Right renal cortex interstitium (tissue), 3 donors: Measurements from ENCODE around the gene CYP3A5. TPM values are rescaled to one million over a fixed set of nuclear protein-coding genes. Genes with fewer than 3 reads are reported as not detected.
"Not testable (repeated sequence)": the region's sequence is repeated elsewhere in the genome, so short reads cannot be mapped to it uniquely, and the experiment has no call there.

Experiments used
- DNase-seq, 3 donors: peaks; one replicate each; pipeline ENCODE4 v3.0.0-alpha.2; 2013; ENCODE audit warnings: low read depth in 3 of 3, low spot score in 2 of 3
- polyA plus RNA-seq, 3 donors: library from polyadenylated mRNA; unstranded; fragments of 120-200 nt; gene quantifications; one replicate each; pipeline ENCODE4 v1.2.1, GENCODE V29; 2013; ENCODE audit not compliant: insufficient read length in 3 of 3

CYP3A5 gene
- polyA plus RNA-seq, result 1 to 10 TPM in 2 of 3 donors, under 1 TPM in 1; 1.00 to 1.4 (median 1.0) TPM

DNA sequence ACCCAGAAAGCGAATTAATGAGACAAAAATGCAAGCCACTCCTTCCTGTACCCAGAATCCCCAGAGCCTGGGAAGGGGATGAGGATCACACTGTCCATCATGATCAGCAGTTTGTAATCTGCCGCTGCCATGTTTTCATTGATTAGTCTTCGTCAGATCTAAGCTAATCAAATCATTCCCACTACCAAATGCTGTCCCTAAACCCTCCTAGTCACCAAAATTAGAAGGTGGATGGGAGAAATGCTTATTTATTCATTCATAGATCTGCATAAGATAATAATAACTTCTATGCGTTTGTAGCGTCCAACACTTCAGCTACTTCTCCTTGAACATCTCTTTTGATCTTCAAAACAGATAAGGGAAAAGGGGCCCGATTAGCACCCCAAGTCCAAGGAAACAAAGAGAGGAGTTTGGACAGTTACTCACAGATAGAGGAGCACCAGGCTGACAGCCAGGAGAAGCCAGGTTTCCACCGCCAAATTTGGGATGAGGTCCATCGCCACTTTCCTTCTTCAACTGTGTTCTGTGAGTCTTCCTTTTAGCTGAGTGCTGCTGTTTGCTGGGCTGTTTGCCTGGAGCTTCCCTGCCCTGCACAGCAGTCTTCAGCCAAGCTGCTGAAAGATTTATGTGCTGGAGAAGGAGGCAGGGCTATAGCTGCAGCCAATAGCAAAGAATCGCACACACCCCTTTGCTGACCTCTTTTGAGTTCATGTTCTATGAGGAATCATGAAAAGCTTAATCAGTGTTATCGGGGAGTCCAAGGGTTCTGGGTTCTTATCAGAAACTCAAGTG lies at the start of gene CYP3A5:
Gene CYP3A5, minus strand, starts transcription at position 597 of the 792 bp plus-strand sequence. Its CDS starts 100 bp downstream, at position 497.
- no peak for DNase-seq

DNA sequence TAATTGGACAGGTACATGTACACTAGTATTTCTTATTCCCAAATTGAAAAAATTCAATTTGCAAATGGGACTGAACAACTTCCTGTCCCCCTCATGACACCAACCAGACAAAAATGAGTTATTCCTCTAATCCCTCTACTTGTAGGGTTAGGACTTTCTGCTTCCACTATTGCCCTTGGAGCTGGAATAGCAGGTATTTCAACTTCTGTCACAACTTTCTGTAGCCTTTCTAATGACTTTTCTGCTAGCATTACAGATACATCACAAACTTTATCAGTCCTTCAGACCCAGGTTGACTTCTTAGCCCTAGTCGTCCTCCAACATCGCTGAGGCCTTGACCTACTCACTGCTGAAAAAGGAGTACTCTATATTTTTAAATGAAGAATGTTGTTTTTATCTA lies 48.8 kb upstream of the CYP3A5 start:
- DNase-seq, result no peak

DNA sequence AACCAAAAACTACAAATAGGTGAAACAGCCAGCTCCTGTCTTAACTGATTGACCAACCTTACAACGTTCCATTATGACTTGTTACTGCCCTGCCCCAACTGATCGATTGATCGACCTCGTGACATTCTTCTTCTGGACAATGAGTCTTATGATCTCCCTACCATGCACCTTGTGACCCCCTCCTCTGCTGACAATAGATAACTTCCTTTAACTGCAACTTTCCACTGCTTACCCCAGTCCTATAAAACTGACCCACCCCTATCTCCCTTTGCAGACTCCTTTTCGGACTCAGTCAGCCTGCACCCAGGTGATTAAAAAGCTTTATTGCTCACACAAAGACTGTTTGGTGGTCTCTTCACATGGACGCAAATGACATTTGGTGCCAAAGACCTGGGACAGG lies 43.4 kb upstream of the CYP3A5 start:
- DNase-seq, result not testable (repeated sequence)

DNA sequence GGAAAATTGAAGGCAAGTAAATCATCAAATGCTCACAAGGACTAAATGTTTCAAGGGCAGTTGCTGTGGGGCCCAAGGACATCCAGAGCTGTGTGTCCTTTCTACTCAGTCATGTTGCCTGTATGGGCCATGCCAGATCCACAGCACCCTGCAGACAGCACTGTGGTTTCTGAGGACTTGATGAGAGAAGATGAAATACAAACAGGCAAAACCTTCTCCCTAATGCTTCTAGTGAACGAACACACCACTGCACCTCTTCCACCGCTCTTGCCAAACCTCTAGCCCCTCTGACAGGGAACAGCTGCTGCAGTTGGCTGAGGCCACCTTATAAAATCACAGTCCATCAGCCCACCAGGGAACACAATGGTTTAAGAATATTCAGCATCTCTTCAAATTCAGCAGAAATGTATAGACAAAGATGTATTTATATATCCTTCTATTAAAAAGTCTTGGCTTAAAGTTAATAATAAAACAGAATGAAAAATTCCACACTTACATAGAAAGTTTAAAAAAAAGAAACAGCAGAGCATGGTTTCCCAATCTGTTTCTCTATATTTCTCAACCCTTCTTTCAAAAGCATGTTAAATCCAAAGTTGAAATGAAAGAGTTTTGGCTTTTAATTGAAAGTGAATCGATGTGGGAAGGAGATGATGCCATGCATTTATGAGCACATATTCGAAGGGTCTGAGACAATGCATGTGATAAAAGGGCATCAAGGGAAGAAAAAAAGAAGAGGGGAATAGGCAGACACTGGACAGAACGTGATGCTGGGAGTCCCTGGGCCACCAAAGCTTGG lies 41.2 kb upstream of the CYP3A5 start:
- no peak for DNase-seq

DNA sequence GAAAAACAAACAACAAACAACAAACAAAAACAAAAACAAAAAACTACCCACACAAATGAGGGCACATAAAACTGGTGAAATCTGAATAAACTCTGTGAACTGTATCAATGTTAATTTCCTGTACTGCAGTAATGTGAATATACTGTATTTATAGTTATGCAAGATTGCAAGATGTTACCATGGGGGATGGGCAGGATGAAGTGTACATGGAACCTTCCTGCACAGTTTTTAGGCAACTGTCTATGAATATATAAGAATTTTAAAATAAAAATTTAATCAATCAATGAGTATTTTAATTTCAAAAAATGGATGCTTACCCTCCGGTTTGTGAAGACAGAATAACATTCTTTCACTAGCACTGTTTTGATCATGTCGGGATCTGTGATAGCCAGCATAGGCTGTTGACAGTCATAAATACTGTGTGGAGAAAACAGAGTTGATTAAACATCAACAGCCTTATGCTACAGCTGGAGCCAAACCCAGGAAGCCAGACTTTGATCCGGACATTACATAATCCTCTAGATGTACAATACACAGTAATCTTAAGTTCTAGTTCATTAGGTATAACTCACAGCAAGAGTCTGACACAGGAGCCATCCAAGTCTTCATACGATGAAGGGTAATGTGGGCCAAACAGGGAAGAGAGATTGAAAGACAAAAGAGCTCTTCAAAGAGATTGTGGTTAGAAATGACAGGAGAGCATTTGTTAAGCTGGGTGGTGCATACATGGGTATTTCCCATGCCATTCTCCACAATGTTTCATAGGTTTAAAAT lies 40.4 kb upstream of the CYP3A5 start:
- DNase-seq, result no peak

DNA sequence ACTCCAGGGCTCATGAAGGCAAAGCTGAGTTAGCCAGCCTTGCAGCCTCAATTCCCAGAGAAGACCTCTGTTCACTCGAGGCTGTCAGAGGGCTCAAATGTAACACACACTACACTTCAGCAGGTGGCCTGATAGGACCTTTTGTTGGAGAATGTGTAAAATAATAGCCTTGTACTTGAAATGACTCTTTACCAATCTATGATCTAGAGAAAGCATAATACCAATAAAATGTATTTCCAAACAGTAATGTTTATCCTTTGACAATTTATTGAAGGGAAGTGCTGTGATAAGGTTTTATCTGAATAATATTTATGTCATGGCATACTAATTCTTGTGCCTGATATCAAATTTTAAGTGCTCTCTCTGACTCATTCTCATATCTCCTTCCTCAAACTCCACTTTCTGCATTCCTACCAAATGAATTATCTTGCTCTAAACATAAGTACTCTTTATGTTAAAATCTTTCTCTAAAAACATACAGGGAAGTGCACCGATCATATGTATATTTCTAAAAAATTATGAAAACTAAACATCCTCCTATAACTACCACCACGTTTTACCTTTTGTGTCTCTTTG lies 34.3 kb upstream of the CYP3A5 start:
- DNase-seq, result no peak

DNA sequence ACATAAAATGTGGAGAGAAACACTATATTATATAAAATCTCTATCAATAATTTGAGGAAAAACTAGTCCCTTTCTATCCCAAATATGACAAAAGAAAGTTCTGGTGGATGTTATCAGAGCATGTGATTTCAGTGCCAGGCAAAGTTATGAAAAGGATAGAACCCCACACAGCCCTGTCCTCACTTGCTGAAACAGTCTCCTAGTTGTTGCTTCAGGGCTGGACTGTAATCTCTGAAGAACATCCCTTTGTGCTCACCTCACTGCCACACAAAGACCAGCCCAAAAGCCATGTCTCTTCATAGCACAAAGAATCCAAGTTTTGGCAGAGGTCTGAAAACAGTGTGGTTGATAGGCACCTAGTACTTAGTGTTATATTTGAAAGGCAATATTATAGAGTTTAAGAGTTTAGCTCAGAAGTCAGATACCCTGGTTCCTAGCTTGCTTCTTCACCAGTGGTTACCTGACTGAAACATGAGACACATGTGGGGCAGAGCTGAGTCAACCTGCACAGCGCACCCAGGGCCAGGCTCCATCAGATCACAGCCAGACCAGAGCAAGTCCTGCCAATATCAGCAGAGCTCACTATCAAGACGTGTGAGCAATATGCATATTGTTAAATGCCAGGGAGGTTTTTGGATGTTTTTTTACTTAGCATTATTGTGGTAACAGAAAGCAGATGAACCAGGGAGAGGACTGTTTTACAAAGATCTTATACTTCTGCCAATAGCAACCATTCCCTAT lies 30.2 kb upstream of the CYP3A5 start:
- DNase-seq, result no peak

DNA sequence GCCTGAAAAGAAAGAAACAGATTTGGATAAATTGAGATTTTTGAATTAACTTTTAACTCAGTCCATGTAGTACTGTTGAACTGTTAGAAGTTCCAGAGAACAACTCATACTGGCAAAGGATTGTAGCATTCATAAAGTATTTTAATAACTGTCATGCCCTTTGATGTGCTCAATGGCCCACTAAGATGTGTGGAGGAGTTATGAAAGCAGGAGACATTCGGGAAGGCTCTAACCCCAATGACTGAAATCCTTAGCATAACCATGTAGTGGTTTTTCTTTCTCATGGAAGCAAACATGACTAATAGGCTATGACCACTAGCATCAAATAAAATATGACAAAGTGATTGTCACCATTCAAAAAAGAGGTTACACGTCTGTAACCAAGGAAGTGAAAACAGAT lies 29.5 kb upstream of the CYP3A5 start:
- DNase-seq, result no peak

DNA sequence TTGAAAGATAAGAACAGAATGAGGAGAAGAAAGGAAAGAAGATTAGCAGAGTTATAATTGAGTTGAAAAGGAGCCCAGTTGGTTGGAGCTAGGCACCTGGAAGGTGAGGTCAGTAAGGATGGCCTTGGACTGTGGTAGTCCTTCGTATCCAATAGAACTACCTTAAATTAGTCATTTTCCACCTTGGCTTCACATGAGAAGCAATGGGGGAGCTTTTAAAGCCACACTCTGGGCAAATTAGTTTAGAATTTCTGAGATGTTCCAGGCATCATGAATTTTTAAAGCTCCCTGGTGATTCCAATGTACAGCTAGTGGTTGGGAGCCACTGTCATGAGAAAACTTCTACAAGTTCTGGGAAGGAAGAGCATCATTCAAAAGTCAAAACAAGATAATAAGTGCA lies 27.3 kb upstream of the CYP3A5 start:
- DNase-seq, result no peak

DNA sequence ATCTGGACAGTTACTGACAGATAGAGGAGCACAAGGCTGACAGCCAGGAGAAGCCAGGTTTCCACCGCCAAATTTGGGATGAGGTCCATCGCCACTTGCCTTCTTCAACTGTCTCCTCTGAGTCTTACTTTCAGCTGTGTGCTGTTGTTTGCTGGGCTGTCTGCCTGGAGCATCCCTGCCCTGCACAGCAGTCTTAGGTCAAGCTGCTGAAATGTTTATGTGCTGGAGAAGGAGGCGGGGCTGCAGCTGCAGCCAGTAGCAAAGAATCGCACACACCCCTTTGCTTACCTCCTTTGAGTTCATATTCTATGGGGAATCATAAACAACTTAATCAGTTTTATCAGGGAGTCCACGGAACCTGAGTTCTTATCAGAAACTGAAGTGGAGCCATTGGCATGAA lies 20.1 kb upstream of the CYP3A5 start:
- DNase-seq, result no peak

DNA sequence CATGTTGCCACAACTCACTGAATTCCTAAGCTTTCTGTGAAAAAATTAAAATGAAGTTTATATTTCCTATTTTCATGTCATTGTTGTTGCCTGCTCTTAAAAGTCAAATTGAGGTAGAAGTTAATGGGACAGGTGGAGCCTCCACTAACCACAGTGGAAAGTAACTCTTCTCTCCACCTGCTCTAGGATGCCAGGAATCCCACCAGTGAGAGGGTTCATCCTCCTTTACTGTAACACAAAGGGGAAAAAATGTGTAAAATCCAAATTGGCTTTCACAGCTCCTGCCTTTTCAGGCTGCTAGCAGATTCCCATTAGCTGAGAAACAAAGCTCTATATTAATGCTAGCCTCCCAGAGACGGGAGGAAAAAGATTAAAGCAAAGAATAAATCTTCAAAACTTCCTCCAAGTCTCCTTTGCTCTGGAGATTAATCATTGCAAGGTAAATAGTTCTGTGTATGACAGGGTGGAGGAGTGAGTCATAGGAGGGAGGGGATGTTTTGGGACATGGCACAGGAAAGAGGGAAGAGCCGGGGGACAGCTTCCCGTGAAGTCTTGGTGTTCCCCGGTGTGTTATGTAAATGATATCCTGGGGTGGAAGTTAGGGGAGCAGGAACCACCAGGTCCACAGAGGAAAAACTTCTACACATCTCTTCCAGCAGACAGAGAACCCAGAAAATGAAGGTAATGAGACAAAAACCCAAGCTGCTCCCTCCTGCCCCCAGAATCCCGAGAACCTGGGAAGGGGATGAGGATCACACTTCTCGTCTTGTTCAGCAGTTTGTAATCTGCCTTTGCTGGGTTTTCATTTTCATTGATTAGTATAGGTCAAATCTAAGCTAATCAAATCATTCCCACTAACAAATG lies 19.3 kb upstream of the CYP3A5 start:
- DNase-seq, result not testable (repeated sequence)

DNA sequence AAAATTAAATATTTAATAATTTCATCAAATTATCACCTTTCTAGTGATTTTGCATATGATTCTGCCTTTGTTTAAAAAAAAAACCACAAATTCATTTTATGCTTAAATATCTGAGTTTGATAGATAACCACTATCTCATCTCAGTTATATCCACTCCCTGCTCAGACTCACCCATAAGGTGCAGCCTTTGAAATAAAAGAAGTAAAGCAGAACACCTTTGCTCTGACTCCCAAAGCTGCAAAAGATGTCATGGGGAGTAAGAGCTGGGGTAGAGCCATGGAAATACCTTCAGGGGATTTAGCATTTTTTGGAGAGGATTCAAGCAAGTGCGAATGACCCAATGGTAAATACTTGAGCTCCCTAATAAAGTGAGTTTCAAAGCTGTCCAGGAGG lies 15.1 kb upstream of the CYP3A5 start:
- DNase-seq, result no peak

DNA sequence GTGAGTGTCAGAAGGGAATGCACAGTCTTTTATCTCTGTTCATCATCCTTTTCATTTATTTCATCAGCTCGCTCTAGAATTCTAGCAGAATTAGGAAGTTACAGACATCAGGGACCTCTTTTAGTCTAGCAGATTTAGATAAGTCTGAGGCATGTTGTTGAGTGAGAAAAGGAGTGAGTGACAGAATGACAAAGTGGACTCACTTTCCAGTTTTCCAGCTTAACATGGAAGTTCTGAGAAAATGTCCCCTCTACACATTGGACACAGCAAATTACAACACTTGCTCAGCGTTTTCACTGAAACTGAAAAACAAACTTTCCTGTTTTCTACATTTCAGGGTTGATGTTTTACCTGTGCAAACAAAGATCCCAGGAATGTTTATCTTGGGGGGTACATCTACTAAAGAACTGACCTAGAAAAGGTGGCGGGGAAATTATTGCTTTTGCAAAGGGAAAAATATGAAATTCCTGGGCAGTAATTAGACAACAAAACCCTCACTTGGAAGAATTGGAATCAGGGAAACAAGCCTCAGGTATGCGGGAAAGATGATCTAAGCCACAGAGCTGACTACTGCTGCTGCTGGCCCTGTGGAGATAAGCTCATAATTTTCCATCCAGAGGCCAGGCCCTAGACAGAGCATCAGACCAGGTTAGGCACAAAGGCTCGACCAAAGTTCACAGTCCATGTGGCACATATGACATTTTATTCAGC lies 14.6 kb upstream of the CYP3A5 start:
- DNase-seq, result no peak

DNA sequence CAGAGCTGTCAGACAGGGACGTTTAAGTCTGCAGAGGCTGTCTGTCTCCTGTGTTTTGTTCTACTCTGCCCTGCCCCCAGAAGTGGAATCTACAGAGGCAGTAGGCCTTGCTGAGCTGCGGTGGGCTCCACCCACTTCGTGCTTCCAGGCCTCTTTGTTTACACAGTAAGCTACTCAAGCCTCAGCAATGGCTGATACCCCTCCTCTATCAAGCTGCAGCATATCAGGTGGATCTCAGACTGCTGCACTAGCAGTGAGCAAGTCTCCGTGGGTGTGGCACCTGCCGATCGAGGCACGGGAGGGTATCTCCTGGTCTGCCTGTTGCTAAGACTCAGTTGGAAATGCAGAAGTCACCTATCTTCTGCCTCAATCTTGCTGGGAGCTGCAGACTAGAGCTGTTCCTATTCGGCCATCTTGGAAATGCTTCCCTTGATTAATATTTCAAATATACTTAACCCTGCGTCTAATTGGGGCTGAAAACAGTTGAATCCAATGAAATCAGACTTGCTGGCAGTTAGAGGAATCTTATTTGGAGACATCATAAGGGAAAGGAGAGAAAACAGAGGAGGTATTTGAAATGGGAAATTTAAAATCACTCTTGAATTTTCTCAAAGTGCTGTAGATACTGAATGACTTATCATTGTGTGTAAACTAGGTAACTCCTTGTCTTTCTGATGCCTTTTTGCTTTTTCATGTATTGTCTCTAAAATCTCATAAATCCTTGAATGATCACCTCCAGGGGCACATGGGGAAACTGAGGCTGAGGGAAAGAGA lies 13.8 kb upstream of the CYP3A5 start:
- no peak for DNase-seq

DNA sequence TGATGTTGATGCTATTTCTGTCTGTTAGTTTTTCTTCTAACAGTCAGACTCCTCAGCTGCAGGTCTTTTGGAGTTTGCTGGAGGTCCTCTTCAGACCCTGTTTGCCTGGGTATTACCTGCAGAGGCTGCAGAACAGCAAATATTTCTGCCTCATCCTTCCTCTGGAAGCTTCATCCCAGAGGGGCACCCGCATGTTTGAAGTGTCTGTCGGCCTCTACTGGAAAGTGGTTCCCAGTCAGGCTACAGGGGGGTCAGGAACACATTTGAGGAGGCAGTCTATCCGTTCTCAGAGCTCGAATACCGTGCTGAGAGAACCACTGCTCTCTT lies 13.3 kb upstream of the CYP3A5 start:
- no peak for DNase-seq

DNA sequence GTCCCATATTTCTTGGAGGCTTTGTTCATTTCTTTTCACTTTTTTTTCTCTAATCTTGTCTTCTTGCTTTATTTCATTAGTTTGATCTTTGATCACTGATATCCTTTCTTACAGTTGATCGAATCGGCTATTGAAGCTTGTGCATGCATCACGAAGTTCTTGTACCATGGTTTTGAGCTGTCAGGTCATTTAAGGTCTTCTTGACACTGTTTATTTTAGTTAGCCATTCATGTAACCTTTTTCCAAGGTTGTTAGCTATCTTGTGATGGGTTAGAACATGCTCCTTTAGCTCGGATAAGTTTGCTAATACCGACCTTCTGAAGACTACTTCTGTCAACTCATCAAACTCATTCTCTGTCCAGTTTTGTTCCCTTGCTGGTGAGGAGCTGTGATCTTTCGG lies 12.8 kb upstream of the CYP3A5 start:
- DNase-seq, result not testable (repeated sequence)

DNA sequence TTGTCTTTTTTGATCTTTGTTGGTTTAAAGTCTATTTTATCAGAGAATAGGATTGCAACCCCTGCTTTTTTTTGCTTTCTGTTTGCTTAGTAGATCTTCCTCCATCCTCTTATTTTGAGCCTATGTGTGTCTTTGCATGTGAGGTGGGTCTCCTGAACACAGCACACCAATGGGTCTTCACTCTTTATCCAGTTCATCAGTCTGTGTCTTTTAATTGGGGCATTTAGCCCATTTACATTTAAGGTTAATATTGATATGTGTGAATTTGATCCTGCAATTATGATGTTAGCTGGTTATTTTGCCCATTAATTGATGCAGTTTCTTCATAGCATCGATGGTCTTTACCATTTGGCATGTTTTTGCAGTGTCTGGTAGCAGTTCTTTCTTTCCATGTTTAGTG lies 11.9 kb upstream of the CYP3A5 start:
- not testable (repeated sequence) for DNase-seq

DNA sequence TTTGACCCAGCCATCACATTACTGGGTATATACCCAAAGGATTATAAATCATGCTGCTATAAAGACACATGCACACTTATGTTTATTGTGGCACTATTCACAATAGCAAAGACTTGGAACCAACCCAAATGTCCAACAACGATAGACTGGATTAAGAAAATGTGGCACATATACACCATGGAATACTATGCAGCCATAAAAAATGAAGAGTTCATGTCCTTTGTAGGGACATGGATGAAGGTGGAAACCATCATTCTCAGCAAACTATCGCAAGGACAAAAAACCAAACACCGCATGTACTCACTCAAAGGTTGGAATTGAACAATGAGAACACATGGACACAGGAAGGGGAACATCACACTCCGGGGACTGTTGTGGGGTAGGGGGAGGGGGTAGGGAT lies 11.1 kb upstream of the CYP3A5 start:
- DNase-seq, result not testable (repeated sequence)
